DMS53 treated with DMSO at 0.1 percent for 48 hours (cell line): ENCODE results near the gene MRM2.

Experiments used
- DNase-seq: peaks from one replicate; lab custom pipeline; 2025; ENCODE audit not compliant: unreplicated experiment; lab: John Stamatoyannopoulos, UW

MRM2 gene

DNA sequence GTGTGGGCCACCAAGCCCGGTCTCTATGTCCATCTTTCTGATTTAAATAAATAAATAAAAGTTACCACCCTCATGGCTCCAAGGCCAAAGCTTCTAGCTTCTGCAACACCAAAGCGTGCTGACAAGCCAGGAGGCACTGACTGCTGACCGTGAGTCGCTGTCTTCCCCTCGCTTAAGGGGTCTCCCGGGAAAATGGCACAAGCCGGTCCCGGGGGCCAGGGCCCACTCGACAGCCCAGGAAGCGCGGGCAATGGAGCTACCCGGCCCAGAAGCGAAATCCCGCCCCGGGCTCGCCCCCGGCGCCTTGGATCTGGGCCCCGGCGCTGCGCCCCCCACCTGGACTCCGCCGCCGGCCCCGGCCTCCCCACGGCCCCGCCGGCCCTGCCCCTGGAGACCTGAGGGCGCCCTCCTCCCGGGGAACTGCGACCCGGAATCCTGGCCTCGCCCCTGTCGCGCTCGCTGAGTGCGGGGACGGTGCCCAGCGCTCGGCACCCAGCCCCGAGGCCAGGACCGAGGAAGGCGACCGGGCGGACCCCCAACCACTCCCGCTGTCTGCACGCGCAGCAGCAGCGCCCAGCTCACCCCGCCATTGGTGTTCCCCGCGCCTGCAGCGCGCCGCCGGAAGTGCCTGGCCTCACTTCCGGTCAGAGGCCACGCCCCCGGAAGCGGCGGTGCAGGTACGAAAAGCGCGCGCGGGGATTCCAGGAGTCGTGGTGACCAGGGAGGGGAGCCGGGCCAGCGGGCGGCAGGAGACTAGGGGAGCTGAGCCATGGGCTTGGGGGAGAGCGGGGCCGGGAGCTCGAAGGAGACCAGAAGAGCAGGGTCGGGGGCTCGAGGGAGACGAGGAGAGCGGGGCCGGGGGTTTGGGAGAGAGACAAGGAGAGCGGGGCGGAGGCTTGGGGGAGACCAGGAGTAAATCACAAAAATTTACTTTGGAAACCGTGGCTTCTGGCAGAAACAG, at the start of gene MRM2, which contains the start of gene NUDT1:
TSS of gene MRM2 (minus strand) at position 626 of the 961 bp plus-strand sequence. CDS start at position 590, 36 bp downstream.
TSS of gene NUDT1 (plus strand) at position 647 of the 961 bp plus-strand sequence. CDS start 2,349 bp downstream, outside the sequence.
- peak; percentile 70 for DNase-seq

DNA sequence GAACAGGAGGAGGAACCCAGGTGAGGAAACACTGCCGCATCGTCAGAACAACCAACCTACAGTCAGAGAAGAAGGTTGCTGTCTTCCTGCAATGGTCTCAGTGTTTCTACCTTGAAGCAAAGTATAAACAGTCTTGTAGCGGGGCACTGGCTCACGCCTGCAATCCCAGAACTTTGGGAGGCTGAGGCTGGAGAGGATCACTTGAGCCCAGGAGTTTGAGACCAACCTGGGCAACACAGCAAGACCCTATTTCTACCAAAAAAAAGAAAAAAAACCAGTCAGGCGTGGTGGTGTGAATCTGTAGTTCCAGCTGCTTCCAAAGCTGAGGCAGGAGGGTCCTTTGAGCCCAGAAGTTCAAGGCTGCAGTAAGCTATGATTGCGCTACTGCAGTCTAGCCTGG, 48.9 kb upstream of the MRM2 start:
- DNase-seq, result no peak

- DNase-seq, result no peak
Observed at GRCh38 chr7:2289621-2290020, 47.6 kb upstream of the MRM2 start.

GRCh38 chr7:2289111-2289586, 47.1 kb upstream of the MRM2 start:
- DNase-seq, result no peak

DNA sequence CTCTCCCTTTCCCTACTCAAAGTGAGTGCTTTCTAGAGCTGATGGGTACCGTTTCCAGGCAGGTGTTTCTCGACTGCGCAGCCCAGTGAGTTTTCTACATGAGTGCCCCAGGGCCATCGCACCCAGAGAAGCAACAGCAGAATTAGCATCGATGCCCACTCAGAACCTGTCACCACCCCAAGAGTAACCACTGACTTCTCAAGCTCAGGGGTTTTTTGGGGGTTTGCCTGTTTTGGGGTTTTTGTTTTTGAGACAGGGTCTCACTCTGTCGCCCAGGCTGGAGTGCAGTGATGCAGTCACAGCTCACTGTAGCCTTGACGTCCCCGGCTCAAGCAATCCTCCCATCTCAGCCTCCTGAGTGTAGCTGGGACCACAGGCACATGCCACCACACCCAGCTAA, 46.5 kb upstream of the MRM2 start:
- DNase-seq, result no peak

DNA sequence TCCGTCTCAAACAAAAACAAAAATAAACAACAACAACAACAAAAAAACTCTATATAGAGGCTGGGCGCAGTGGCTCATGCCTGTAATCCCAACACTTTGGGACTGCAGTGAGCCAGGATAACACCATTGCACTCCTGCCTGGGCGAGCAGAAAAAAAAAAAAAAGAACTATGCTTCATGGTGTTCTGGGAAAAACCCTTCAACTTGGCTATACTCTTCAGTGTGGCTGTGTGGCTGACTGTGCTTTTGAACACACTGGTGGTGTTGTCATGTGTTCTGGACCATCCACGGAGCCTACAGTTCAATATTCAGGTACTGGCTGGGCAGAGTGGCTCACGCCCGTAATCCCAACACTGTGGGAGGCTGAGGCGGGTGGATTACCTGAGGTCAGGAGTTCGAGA, 45.7 kb upstream of the MRM2 start:
- no peak for DNase-seq

DNA sequence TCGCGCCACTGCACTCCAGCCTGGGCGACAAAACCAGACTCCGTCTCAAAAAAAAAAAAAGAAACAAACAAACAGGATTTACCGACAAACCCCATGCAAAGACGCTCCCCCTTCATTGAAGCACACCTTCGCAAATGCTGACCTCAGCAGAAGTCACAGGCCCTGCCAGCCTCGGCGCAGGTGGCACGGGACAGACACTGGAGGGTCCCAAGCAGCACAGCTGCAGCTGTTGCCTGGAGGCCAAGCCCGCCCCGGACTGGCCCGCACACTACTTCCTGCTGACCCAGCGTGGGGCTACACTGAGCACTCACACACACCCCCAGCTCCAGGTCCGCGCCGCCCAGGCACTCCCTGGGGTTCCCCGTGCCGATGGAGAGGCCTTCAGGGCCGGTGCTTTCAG, 41.1 kb upstream of the MRM2 start:
- no peak for DNase-seq

DNA sequence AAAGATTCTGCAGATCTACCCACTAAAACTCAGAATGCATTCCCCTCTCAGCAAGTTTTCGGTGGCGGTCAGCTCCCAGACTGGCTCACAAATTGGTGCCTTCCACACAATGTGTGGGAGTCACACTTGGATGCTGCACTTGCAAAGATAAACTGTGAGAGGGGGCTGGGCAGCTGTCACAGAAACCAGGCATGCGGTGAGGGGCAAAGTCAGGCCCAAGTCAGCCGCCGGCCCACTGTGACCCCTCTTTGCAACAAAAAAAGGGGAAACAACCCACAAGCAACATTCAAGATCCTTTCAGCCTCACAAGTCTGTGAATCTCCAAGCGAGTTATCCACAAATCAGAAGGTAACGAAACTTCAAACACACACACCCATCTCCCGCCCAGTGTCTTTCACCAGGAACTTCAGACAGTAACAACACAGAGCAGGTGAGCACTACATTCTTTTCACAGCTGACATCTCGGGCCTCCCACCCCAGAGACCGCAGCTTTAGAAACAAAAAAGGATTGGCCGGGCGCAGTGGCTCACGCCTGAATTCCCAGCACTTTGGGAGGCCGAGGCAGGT, 40.3 kb upstream of the MRM2 start:
- DNase-seq, result no peak

GRCh38 chr7:2281541-2281940, 39.5 kb upstream of the MRM2 start:
- no peak for DNase-seq

DNA sequence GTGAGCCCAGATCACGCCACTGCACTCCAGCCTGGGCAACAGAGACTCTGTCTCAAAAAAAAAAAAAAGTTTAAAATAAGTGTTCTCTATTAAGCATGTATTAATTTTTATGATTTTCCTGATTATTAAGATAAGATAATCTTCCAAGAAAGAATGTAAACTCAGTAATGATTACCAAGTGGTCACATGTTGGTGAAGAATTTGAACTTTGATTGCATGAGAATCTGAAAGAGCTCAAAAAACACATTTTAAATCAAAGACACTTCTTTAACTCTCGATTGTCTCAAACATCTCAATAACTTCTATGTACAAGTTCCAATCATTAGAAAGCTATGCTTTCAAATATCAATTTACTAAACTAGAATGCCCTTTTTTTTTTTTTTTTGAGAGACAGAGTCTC, 38.4 kb upstream of the MRM2 start:
- DNase-seq, result no peak

- DNase-seq, result no peak
Observed at GRCh38 chr7:2279896-2280295, 37.9 kb upstream of the MRM2 start.

DNA sequence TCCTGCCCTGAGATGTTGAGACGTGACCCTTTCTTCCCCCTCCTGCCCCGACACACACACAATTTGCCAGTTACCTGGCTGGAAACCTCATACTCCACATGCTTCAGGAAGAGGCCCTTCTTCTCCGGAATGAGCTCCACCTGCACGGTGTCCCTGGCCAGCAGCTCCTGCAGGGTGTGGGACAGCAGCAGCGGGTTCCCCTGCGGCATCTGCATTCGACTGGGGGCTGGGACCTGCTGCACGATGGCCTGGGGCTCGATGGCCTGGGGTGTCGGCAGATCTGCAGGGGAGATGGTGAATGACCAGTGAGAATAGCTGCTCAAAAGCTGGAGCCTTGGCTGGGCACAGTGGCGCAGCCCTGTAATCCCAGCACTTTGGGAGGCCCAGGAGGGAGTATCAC, 36.0 kb upstream of the MRM2 start:
- no peak for DNase-seq

- no peak for DNase-seq
Observed at GRCh38 chr7:2276107-2276506, 34.1 kb upstream of the MRM2 start.

DNA sequence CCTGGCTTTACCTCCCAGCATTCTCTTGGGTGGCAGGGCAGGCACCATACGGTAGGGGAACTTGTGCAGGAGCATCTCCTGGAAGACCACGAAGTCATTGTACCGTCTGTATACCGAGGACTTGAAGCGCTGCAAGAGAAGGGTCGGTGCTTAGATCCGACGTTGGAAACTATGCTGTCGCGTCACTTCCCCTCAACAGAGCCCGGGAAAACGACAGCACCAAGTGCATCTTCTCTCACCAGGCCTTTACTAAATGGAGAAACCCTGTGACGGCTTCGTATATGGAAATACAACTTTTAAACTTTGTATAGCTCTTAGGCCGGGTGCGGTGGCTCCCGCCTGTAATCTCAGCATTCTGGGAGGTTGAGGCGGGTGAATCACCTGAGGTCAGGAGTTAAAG, 33.1 kb upstream of the MRM2 start:
- no peak for DNase-seq

- DNase-seq, result no peak
Observed at GRCh38 chr7:2274666-2275065, 32.7 kb upstream of the MRM2 start.

DNA sequence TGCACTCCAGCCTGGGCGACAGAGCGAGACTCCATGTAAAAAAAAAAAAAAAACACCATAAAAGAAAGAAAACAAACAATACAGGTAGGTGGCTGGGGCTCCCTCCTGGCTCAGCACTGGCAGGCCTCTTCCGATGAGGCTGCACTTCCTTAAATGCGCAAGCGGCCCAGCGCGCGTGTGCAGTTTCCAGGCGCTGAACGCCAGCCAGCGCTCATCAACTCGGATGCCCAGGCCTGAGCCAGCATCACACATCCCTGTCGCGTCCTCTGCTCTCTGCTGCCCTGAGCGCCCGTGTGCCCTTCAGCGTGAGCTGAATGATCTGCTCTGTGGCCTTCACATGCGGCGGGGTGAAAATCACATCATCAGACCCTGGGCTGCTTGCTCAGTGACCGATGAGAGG, 31.9 kb upstream of the MRM2 start:
- DNase-seq, result no peak

- DNase-seq, result no peak
Observed at GRCh38 chr7:2272031-2272430, 30.0 kb upstream of the MRM2 start.

DNA sequence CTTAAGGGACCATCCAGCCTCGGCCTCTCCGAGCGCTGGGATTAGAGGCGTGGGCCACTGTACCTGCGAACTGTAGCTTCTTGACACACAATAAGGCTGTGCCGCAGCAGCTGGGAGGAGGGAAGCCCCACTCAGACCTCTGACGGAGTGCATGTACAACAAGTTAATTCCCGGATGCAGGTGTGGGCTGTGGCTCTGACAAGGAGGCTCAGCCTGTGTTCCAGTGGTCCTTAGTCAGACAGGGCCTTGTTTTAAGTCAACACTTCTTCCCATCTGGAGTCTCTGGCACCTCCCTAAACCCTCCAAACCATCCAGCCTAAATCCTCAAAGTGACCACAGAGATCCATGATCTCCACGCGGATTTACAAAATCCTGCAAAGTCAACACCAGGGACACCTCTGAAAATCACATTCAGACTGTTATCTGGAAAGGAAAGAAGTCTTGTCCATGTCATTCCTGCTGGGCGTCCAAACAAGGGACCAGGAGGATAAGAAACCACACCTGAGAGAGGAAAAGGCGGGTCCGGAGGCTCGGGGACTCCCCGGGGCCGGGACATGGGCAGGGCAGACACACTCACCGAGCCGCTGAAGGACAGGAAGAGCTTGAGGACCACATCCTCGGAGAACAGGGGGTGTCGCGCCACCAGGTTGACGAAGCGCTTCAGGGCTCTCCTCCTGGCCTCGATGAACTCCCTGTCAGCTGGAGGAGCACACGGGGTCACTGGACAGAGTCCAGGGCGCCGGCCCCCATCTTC, 29.4 kb upstream of the MRM2 start:
- DNase-seq, result no peak

- no peak for DNase-seq
Observed at GRCh38 chr7:2270495-2270894, 28.5 kb upstream of the MRM2 start.

- no peak for DNase-seq
Observed at GRCh38 chr7:2269991-2270460, 28.0 kb upstream of the MRM2 start.
